Fibroblast of lung (primary cell): Measurements from ENCODE around the gene FBF1. TPM values are rescaled to one million over a fixed set of nuclear protein-coding genes. Genes with fewer than 3 reads are reported as not detected.

Source experiments
- DNase-seq, 2 donors: peaks; one replicate each; pipeline versions ENCODE4 v3.0.0 to v3.0.0-alpha.2; 2010; ENCODE audit warnings: low read depth in 2 of 2
- H2AFZ ChIP-seq: 2 replicates; pipeline ENCODE4 v1.5.1; 2012; ENCODE audit warnings: low read length, control low read depth, inconsistent platforms
- H3K27ac ChIP-seq: 2 replicates; pipeline ENCODE4 v1.5.1; 2011; ENCODE audit warnings: low read length, control low read depth; ENCODE audit not compliant: insufficient read depth
- H3K27me3 ChIP-seq: 2 replicates; pipeline ENCODE4 v1.5.1; 2011; ENCODE audit warnings: mild to moderate bottlenecking, low read length; ENCODE audit not compliant: control insufficient read depth, insufficient read depth
- H3K36me3 ChIP-seq: 2 replicates; pipeline ENCODE4 v1.5.1; 2011; ENCODE audit warnings: low read length; ENCODE audit not compliant: control insufficient read depth, insufficient read depth
- H3K4me1 ChIP-seq: 2 replicates; pipeline ENCODE4 v1.5.1; 2011; ENCODE audit warnings: low read length; ENCODE audit not compliant: control insufficient read depth, insufficient read depth; ENCODE audit errors: extremely low read depth
- H3K4me2 ChIP-seq: 2 replicates; pipeline ENCODE4 v1.5.1; 2011; ENCODE audit warnings: low read length, control low read depth; ENCODE audit not compliant: insufficient read depth; ENCODE audit errors: extremely low read depth
- H3K4me3 ChIP-seq, 4 experiments: fragments of 200-600 bp in 1 of 4; sonication (generic) in 1 of 4; replicated peaks in 1 of 4; 2 replicates each; pipeline ENCODE4 v1.5.1; 2011 to 2016; ENCODE audit warnings: low read length in 4 of 4, low read depth in 3 of 4, mild to moderate bottlenecking in 3 of 4, control low read depth in 2 of 4, inconsistent platforms in 1 of 4, mixed read lengths in 1 of 4; ENCODE audit not compliant: insufficient read depth in 1 of 4; ENCODE audit errors: control extremely low read depth in 1 of 4
- H3K79me2 ChIP-seq: 2 replicates; pipeline ENCODE4 v1.5.1; 2012; ENCODE audit warnings: mild to moderate bottlenecking, low read length, inconsistent platforms; ENCODE audit not compliant: control insufficient read depth, insufficient read depth
- H3K9ac ChIP-seq: 2 replicates; pipeline ENCODE4 v1.5.1; 2011; ENCODE audit warnings: mild to moderate bottlenecking, low read length, control low read depth; ENCODE audit not compliant: insufficient read depth
- H3K9me3 ChIP-seq: 2 replicates; pipeline ENCODE4 v1.5.1; 2012; ENCODE audit warnings: low read depth, low read length; ENCODE audit not compliant: control insufficient read depth, insufficient read depth
- H4K20me1 ChIP-seq: 2 replicates; pipeline ENCODE4 v1.5.1; 2011; ENCODE audit warnings: low read length; ENCODE audit not compliant: control insufficient read depth, insufficient read depth; ENCODE audit errors: extremely low read depth
- EZH2 ChIP-seq: IDR thresholded peaks from 2 replicates; pipeline ENCODE4 v1.5.1; 2012; ENCODE audit warnings: low read length, control low read depth, mild to moderate bottlenecking; ENCODE audit errors: missing control alignments
- polyA minus RNA-seq: library from RNA; depleted of rRNA, polyadenylated mRNA; stranded (reverse); fragments of >200 nt; gene quantifications from 2 replicates; pipeline ENCODE4 v1.2.3, GENCODE V29; 2011; ENCODE audit warnings: low replicate concordance
- polyA plus RNA-seq, 2 donors: library from polyadenylated mRNA; depleted of rRNA in 1 of 2; stranded (reverse) in 1 of 2; unstranded in 1 of 2; fragments of >200 nt; gene quantifications; 2 replicates each; pipeline ENCODE4 v1.2.1, GENCODE V29; 2011 to 2012; ENCODE audit warnings: missing spikeins in 1 of 2
- total RNA-seq: library from RNA; depleted of rRNA; stranded (reverse); fragments of >200 nt; gene quantifications from 2 replicates; pipeline ENCODE4 v1.2.1, GENCODE V29; 2014
- TF ChIP-seq, protein P1 (sequence below), 2 donors: IDR thresholded peaks in 1 of 2; conservative IDR thresholded peaks in 1 of 2; 1 replicate in 1 of 2; 2 replicates in 1 of 2; pipeline ENCODE4 v1.5.1; 2011 to 2012; ENCODE audit warnings: low read length in 2 of 2, control low read depth in 1 of 2, inconsistent platforms in 1 of 2, low read depth in 1 of 2, mild to moderate bottlenecking in 1 of 2

The FBF1 gene, protein sequence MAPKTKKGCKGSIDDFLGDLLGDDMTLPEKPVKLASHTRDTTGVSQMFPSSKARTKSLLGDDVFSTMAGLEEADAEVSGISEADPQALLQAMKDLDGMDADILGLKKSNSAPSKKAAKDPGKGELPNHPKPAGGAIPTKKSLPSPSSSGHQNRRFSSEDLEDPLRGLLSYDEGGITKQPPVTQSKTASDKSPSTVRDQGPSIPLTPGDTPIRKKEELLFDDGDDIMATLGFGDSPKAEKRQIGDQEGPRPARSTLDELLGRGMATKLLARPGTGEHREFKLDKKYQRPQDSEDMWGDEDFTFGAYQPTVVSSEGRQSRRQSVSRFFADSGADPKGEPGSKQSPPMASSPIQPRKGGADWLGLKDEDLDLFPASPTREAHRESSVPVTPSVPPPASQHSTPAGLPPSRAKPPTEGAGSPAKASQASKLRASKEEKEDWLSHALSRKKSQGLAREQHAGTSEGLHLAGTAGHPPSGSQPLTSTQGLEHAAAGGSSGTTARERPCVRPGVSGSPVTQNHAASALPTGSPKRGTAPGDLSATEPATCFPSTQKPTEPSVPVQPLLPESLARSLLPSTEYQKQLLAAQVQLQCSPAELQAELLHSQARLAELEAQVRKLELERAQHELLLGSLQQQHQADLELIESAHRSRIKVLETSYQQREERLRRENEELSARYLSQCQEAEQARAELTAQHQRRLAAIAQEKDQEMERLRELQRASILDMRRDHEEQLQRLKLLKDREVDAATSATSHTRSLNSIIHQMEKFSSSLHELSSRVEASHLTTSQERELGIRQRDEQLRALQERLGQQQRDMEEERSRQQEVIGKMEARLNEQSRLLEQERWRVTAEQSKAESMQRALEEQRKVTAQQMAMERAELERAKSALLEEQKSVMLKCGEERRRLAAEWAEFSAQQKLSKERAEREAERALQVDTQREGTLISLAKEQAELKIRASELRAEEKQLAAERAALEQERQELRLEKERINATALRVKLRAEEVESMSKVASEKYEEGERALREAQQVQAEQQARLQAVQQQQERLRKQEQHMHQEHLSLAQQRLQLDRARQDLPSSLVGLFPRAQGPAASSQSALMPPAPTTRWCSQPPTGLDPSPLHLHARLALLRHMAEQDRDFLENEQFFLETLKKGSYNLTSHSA
- 10.5 and 11.2 TPM in 2 replicates for total RNA-seq
- 1.6 and 2.6 TPM in 2 replicates for polyA plus RNA-seq
- polyA plus RNA-seq (2012), result 2.7 and 4.7 TPM in 2 replicates
- 1.5 and 4.0 TPM in 2 replicates for polyA minus RNA-seq

GRCh38 chr17:75940727-75941441, at the start of gene FBF1:
Gene FBF1, minus strand, starts transcription at chr17:75941042. Its CDS starts 2,893 bp downstream, at chr17:75938149.
- H3K9me3 ChIP-seq, result no peaks in the 10 kb centered on the region
- H3K4me3 ChIP-seq, result peak within 1 kb of the TSS; percentile 55 to 78 (median 65)
- peak within 1 kb of the TSS; percentile 67 for H2AFZ ChIP-seq
- peak; percentile 91 to 93 for DNase-seq
- peak within 1 kb of the TSS; percentile 86 for H3K4me2 ChIP-seq
- H3K27ac ChIP-seq, result peak within 1 kb of the TSS; percentile 54
- H3K79me2 ChIP-seq, result no peaks in the 10 kb centered on the region
- peak within 1 kb of the TSS; percentile 70 for H3K9ac ChIP-seq
- TF ChIP-seq, protein P1, sequence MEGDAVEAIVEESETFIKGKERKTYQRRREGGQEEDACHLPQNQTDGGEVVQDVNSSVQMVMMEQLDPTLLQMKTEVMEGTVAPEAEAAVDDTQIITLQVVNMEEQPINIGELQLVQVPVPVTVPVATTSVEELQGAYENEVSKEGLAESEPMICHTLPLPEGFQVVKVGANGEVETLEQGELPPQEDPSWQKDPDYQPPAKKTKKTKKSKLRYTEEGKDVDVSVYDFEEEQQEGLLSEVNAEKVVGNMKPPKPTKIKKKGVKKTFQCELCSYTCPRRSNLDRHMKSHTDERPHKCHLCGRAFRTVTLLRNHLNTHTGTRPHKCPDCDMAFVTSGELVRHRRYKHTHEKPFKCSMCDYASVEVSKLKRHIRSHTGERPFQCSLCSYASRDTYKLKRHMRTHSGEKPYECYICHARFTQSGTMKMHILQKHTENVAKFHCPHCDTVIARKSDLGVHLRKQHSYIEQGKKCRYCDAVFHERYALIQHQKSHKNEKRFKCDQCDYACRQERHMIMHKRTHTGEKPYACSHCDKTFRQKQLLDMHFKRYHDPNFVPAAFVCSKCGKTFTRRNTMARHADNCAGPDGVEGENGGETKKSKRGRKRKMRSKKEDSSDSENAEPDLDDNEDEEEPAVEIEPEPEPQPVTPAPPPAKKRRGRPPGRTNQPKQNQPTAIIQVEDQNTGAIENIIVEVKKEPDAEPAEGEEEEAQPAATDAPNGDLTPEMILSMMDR (conservative IDR thresholded peaks at IDR 0.05 in 1 of 2, IDR thresholded peaks at IDR 0.05 in 1 of 2; ENCODE audit: low read depth in 1 of 2, low read length in 2 of 2), result no peak
- TF ChIP-seq EZH2, result no peak
- H4K20me1 ChIP-seq, result no peaks in the 10 kb centered on the region
- no peaks in the 10 kb centered on the region for H3K4me1 ChIP-seq
- no peaks in the 10 kb centered on the region for H3K27me3 ChIP-seq
- H3K36me3 ChIP-seq, result no peaks in the 10 kb centered on the region

DNA sequence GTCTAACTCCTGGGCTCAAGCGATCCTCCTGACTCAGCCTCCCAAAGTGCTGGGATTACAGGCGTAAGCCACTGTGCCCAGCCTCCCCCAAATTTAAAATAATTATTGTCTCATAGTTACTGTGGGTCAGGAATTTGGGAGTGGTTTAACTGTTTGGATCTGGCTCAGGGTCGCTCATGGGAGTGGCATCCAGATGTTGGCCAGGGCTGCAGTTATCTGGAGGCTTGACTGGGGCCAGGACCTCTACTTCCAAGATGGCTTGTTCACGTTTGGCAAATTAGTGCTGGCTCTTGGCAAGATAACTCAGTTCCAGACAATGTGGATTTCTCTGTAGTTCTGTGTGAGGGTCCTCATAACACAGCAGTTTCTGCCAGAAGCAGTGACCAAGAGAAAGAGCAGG, 46.2 kb upstream of the FBF1 start:
- TF ChIP-seq, protein P1 (conservative IDR thresholded peaks at IDR 0.05 in 1 of 2, IDR thresholded peaks at IDR 0.05 in 1 of 2; ENCODE audit: low read depth in 1 of 2, low read length in 2 of 2), result no peak
- no peak for TF ChIP-seq EZH2
- Histone ChIP-seq H3K4me2 (no peak overlapping the region), H3K4me3 (no peak overlapping the region), H2AFZ (no peak overlapping the region), H3K36me3 (no peaks in the 10 kb centered on the region), H3K4me1 (peaks cover 5% of the 10 kb centered on the region), H3K27ac (no peak overlapping the region), H3K79me2 (no peaks in the 10 kb centered on the region), H4K20me1 (no peaks in the 10 kb centered on the region), H3K9ac (no peak overlapping the region), H3K27me3 (no peaks in the 10 kb centered on the region), H3K9me3 (no peaks in the 10 kb centered on the region)
- no peak for DNase-seq
